ENCODE measurements around the gene ACOX3. TPM values are rescaled to one million over a fixed set of nuclear protein-coding genes. Genes with fewer than 3 reads are reported as not detected.

The ACOX3 gene
- total RNA-seq, 1 donor from 2014 or later = 44.1 TPM

DNA sequence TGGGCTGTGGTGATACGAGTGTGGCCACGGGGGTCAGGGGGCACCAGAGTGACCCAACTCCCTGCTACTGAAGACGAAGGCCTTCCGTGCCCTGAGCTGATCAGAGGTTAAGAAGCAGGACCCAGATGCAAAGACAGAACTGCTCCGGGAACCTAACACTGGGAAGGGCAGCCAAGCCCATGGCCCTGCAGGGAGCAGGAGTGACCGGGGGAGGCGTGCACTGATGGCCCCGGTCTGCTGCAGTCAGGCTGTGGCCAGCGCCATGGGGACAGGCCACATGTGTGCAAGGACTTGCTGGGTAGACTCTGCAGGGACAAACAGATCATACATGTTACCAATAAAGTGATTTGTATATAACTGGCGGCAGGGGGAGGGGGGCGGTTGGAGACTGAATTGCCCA is 74.6 kb downstream of the ACOX3 start:
- H3K27me3 Mint-ChIP-seq (ENCODE audit: unreplicated experiment) = peaks cover 2% of the 10 kb centered on the region
- H3K36me3 Mint-ChIP-seq (ENCODE audit: low read depth, unreplicated experiment) = peaks cover 7% of the 10 kb centered on the region
- DNase-seq (ENCODE audit: low spot score) = no peak
- no peaks in the 10 kb centered on the region for H3K9me3 Mint-ChIP-seq (ENCODE audit: unreplicated experiment)
- H3K4me1 Mint-ChIP-seq (ENCODE audit: unreplicated experiment) = no peaks in the 10 kb centered on the region
- H3K4me3 Mint-ChIP-seq (ENCODE audit: unreplicated experiment) = peak overlapping the region; percentile 13
- H3K27ac Mint-ChIP-seq (ENCODE audit: unreplicated experiment) = no peak overlapping the region
- TF ChIP-seq, protein P1, sequence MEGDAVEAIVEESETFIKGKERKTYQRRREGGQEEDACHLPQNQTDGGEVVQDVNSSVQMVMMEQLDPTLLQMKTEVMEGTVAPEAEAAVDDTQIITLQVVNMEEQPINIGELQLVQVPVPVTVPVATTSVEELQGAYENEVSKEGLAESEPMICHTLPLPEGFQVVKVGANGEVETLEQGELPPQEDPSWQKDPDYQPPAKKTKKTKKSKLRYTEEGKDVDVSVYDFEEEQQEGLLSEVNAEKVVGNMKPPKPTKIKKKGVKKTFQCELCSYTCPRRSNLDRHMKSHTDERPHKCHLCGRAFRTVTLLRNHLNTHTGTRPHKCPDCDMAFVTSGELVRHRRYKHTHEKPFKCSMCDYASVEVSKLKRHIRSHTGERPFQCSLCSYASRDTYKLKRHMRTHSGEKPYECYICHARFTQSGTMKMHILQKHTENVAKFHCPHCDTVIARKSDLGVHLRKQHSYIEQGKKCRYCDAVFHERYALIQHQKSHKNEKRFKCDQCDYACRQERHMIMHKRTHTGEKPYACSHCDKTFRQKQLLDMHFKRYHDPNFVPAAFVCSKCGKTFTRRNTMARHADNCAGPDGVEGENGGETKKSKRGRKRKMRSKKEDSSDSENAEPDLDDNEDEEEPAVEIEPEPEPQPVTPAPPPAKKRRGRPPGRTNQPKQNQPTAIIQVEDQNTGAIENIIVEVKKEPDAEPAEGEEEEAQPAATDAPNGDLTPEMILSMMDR (IDR thresholded peaks at IDR 0.05; ENCODE audit: unreplicated experiment) = no peak

DNA sequence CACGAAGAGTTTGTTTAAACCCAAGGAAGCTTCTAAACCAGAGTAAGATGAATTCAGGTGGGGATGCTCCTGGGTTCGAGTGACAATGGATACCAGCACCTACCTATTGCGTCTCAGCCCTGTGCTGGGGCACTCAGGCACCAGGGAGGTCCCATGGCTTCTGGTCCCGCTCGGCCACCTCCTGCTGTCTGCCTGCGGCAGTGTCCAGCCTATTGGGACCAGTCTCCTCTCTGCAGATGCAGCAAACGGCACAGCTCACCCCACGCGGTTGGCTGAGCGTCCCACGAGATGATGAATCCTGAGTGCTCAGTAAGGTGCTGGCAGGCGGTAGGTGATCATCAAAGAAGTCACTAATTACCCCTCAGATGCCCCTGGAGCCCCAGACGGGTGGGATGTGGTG is 75.2 kb downstream of the ACOX3 start:
- Mint-ChIP-seq H3K4me3 (ENCODE audit: unreplicated experiment) (no peak overlapping the region), H3K27me3 (ENCODE audit: unreplicated experiment) (peaks cover 4% of the 10 kb centered on the region)
- TF ChIP-seq, protein P1 (IDR thresholded peaks at IDR 0.05; ENCODE audit: unreplicated experiment) = no peak

DNA sequence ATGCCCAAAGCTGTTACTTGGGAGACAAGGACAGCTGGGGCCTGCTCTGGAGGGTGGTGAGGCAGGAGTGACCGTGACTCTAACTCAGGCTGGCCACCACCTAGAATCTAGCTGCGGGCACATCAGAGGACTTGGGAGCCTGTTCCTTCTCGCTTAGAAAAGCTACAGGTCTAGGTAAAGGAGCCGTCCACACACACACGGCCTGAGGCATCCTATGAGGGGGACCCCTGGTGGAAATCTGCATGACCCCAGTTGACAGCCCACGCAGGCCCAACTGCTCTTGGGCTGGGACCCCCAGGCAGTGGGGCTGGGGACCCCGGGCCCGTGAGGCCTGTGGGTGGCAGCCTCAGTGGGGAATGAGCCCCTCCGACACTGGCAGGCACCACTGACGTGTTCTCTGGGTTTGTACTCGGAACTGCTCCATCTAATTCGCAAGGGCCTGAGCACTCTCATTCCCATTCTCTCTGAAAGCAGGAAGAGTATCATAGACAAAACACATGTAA is 75.6 kb downstream of the ACOX3 start:
- no peak overlapping the region for H3K4me3 Mint-ChIP-seq (ENCODE audit: unreplicated experiment)
- H3K27me3 Mint-ChIP-seq (ENCODE audit: unreplicated experiment) = peaks cover 4% of the 10 kb centered on the region
- no peak for DNase-seq (ENCODE audit: low spot score)
- H3K27ac Mint-ChIP-seq (ENCODE audit: unreplicated experiment) = no peak overlapping the region
- H3K9me3 Mint-ChIP-seq (ENCODE audit: unreplicated experiment) = no peaks in the 10 kb centered on the region
- TF ChIP-seq, protein P1 (IDR thresholded peaks at IDR 0.05; ENCODE audit: unreplicated experiment) = no peak
- peaks cover 7% of the 10 kb centered on the region for H3K36me3 Mint-ChIP-seq (ENCODE audit: low read depth, unreplicated experiment)
- no peaks in the 10 kb centered on the region for H3K4me1 Mint-ChIP-seq (ENCODE audit: unreplicated experiment)

More for the DNA sequence above, 75.2 kb downstream of the ACOX3 start:
- H3K36me3 Mint-ChIP-seq (ENCODE audit: low read depth, unreplicated experiment) = peaks cover 7% of the 10 kb centered on the region
- no peak for DNase-seq (ENCODE audit: low spot score)
- H3K9me3 Mint-ChIP-seq (ENCODE audit: unreplicated experiment) = no peaks in the 10 kb centered on the region
- H3K4me1 Mint-ChIP-seq (ENCODE audit: unreplicated experiment) = no peaks in the 10 kb centered on the region
- no peak overlapping the region for H3K27ac Mint-ChIP-seq (ENCODE audit: unreplicated experiment)

DNA sequence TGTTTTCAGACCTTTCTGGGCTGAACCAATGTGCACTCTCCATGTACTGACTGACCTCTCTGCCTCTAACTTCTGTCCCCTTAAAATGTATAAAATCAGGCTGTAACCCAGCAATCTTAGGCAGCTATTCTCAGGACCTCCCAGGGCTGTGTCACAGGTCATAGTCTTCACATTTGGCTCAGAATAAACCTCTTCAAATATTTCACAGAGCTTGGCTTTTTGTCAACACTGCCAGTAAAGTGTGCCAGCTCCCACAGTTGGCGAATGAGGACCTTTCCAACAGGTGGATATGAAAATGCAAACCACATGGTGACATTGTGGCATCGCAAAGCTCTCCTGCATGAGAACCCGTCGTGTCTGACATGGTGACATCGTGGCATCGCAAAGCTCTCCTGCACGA is 76.4 kb downstream of the ACOX3 start:
- Mint-ChIP-seq H3K27me3 (ENCODE audit: unreplicated experiment) (peaks cover 2% of the 10 kb centered on the region), H3K4me1 (ENCODE audit: unreplicated experiment) (no peaks in the 10 kb centered on the region)

DNA sequence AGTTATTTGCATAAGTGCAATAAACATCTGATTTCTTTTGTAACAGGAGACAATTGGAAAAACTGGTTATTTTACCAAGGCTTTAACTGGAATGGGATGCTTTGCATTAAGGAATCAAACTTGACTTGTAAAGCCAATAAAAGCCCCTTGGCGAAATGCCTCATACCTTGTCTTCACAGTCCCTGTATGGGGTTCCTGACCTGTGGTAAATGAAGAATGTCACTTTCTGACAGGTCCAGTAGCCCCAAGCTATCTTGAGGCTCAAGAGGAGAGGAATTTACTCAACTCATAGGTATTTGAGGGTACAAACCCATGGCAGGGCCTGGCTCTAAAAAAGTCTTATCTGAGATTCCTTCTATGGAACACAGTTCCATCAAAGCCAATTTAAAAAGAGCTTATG is 78.0 kb downstream of the ACOX3 start:
- Mint-ChIP-seq H3K4me1 (ENCODE audit: unreplicated experiment) (no peaks in the 10 kb centered on the region), H3K27ac (ENCODE audit: unreplicated experiment) (no peak overlapping the region), H3K4me3 (ENCODE audit: unreplicated experiment) (no peak overlapping the region), H3K27me3 (ENCODE audit: unreplicated experiment) (peaks cover 6% of the 10 kb centered on the region), H3K9me3 (ENCODE audit: unreplicated experiment) (no peaks in the 10 kb centered on the region), H3K36me3 (ENCODE audit: low read depth, unreplicated experiment) (peaks cover 7% of the 10 kb centered on the region)
- TF ChIP-seq, protein P1 (IDR thresholded peaks at IDR 0.05; ENCODE audit: unreplicated experiment) = no peak
- no peak for DNase-seq (ENCODE audit: low spot score)

More for the DNA sequence above, 76.4 kb downstream of the ACOX3 start:
- TF ChIP-seq, protein P1 (IDR thresholded peaks at IDR 0.05; ENCODE audit: unreplicated experiment) = no peak
- H3K27ac Mint-ChIP-seq (ENCODE audit: unreplicated experiment) = no peak overlapping the region
- peaks cover 7% of the 10 kb centered on the region for H3K36me3 Mint-ChIP-seq (ENCODE audit: low read depth, unreplicated experiment)
- no peaks in the 10 kb centered on the region for H3K9me3 Mint-ChIP-seq (ENCODE audit: unreplicated experiment)
- no peak overlapping the region for H3K4me3 Mint-ChIP-seq (ENCODE audit: unreplicated experiment)
- DNase-seq (ENCODE audit: low spot score) = no peak
